Raji (cell line): ENCODE measurements around the gene TCF7L1.

Experiments
- POLR2A ChIP-seq: IDR thresholded peaks from 2 replicates; pipeline ENCODE4 v1.6.1; 2011; ENCODE audit warnings: low read depth, low read length, control low read depth; ENCODE audit not compliant: insufficient read depth

TCF7L1 gene

DNA sequence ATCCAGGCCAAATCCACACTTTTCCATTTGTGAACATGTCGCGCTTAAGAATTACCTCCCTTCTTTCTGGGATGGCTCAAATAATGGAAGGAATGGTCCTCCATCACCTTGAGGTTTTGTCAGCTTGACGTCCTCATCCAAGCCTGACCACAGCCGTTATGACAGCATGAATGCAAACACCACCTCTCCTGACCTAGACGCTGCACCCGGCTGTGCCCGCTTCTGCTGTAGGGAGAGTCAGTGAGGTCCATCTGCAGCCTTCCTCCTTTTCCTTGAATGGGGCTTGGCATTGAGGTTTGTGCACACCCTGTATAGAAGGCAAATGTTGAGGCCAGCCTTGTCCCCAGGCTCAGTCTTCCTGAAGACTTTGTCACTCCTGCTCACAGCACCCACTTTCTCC is 109.1 kb downstream of the TCF7L1 start:
- no peak for TF ChIP-seq POLR2A

- TF ChIP-seq POLR2A, result no peak
Observed at GRCh38 chr2:85243101-85244072, 110.2 kb downstream of the TCF7L1 start.

GRCh38 chr2:85244828-85245227 is 111.6 kb downstream of the TCF7L1 start:
- TF ChIP-seq POLR2A, result no peak

DNA sequence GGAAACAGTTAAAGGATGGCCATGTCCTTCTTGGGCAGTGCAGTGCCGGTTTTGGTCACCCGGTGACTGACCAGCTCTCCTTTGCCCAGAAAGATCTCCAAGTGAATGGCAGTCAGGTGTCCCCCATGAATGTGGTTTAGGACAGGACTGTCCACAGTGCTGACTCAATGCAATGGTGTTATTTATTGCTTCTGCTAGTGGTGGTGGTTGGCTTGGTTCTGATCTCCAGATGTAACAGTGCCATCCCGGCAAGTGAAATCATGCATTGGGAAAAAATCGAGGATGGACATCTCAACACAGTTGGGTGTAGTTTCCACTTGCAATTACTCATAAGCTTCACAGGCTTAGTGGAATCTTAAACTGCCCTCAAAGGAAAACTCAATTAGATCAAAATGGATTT is 112.7 kb downstream of the TCF7L1 start:
- TF ChIP-seq POLR2A, result no peak

DNA sequence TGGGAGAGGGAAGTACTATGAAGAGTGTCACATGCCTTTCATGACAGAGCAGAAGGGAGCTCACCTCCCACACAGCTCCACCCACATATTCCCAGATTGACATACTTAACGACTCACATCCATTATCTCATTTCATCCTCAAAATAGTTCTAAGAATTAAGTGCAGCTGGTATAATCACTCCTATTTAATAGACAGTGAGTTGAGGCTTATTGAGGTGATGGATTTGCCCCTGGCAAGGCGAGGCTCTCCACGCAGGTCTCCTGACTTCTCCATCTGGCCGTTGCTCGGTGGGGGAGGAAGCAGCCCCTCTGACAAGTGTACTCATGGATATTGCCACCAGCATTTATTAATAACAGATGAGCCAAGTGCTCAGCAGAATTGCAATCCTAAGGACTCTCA is 113.2 kb downstream of the TCF7L1 start:
- TF ChIP-seq POLR2A, result no peak

DNA sequence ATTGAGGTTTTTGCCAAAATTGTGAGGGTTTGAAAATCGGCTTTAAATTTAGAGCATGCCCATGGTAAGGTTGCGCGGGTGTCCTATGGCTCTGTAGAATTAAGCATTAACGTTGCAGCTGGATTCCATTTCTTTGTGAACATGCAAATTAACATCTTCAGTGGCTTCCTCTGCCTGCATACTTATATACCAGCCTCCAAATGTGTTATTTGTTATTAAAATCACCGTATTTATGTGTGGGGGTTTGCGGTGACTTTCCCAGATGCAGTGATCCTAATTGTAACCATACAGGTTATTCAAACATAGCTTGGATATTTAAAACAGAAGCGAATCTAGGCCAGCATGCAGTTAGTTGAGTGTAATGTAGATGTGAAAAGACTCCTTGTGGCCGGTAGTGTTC is 114.4 kb downstream of the TCF7L1 start:
- TF ChIP-seq POLR2A, result no peak

DNA sequence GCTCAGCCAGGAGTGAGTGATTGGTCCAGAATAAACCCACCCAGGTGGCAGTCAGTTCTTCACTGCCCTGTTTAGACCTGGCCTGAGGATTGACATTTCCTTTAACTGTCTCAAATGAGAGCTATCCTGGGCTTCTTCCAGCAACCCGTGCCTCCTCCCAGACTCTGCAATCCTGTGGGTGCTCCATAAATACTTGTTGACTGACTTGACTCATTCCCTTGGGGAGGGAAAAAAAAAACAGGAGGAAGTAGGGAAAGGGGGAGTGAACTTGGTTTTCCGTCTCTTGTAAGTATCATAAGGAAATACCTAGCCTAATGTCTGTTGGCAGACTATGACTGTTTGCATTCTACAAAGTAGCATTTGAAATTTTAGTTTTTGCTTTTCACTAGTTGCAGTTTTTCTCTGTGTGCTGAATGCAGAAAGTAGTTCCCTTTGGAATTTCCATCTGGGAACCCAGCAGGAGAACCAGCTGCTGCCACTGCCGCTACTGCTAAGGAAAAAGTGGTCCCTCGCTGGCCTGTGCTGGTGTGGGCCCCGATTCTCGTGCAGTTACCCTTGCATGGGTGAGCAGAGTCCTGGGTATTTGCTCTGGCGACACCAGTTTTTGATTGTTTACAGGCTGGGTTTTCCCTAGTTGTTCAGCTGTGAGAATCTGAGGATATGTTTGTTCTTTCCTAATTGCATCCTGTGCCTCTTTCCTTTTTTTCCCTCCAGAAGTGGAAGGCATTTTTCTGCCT is 115.7 kb downstream of the TCF7L1 start:
- TF ChIP-seq POLR2A, result no peak

- no peak for TF ChIP-seq POLR2A
Observed at GRCh38 chr2:85250045-85250444, 116.9 kb downstream of the TCF7L1 start.

DNA sequence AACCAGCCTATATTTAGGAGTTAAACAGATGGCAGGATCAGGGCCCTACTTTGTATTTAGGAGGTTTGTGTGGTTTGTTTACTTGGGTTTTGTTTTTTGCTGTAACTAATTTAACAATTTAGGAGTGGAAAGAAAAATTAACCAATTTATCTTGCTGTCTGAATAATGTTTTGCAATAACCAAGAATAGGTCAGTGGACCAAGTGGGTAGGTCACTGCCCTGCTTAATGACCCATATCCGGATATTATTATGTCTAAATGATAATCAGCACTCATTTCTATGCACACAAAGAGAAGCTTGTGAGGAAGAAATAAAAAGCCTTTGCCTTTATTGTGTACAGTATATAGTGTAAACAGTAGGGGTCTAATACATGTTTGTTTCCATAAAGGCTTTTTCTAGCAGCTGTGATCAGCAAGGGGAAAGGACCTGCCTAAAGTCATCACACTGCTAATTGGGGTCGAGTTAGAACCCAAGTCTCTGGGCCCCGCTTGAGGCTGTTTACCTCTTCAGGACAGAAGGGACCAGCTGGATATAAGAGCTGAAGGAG is 118.0 kb downstream of the TCF7L1 start:
- TF ChIP-seq POLR2A, result no peak

- no peak for TF ChIP-seq POLR2A
Observed at GRCh38 chr2:85253890-85254289, 120.7 kb downstream of the TCF7L1 start.

GRCh38 chr2:85254540-85255300 is 121.5 kb downstream of the TCF7L1 start:
- TF ChIP-seq POLR2A, result no peak

DNA sequence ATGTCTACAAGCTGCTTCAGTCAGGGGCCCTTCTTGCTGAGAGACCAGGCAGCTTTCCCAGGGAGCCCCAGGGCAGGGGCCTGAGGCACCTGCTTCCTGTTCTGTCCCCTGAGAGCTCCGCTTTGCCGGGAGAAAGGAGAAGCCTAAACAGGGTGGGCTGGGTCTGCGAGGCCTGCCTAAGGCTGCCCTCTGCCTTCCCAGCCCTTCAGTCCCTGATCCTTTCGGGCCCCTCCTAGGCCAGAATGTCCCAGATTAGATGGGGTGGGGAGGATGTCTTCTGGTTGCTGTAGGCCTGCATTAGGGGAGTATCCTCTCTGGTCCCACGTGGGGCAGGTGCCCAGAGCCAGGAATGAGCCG is 122.2 kb downstream of the TCF7L1 start:
- no peak for TF ChIP-seq POLR2A

DNA sequence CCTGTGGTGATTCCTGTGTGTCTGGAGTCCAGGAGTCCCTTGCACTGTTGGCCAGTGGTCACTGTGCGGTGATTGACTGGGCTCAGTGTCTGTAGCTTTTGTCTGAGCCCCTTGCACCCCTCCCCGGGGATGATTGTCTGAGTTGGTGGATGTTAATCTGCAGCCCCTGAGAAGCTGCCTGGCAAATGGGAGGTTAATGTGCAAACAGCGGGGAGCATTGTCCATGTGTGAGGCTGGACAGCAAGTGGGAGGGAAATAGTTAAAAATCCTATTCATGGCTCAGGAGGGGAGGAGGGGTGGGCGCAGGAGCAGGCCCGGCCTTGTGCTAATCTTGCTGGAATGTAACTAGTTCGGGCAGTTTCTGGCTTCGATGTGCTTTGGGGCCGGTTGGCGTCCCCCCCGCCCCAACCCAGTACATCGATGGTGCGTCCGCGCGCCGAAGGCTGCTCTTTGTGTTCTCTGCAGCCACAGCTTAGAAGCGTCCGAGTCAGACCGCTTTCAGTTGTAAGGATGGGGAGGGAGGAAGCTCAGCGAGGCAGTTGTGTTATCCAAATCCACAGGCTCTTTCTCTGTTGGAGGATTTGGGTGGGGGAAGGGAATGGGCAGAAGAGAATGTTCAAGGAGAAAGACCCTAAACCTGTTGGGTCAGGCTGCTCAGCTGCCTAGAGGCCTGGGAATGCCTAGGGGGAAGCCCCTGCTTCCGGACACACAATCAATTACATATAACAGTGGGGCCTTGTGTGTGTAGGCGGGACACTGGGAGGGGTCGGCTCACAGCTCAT is 122.8 kb downstream of the TCF7L1 start:
- no peak for TF ChIP-seq POLR2A

GRCh38 chr2:85257359-85257969 is 124.3 kb downstream of the TCF7L1 start:
- no peak for TF ChIP-seq POLR2A
